Measurements from ENCODE around the gene TEP1. TPM values are rescaled to one million over a fixed set of nuclear protein-coding genes. Genes with fewer than 3 reads are reported as not detected.

TEP1 gene
- total RNA-seq, 6 experiments from 2014 or later = 11.6 to 16.1 (median 13.7) TPM

GRCh38 chr14:20380681-20381080, 32.6 kb downstream of the TEP1 start:
- Mint-ChIP-seq H3K4me1 (ENCODE audit: low read depth) (no peaks in the 10 kb centered on the region), H3K9me3 (no peaks in the 10 kb centered on the region), H3K36me3 (ENCODE audit: low read depth) (peaks cover 5% of the 10 kb centered on the region; the same call in 1 of the 2 replicates), H3K4me3 (no peak overlapping the region), H3K27me3 (ENCODE audit: insufficient read depth) (peaks cover 2% of the 10 kb centered on the region; the same call in 1 of the 2 replicates), H3K27ac (no peak overlapping the region)
- DNase-seq = no peak
- TF ChIP-seq CTCF (IDR thresholded peaks at IDR 0.05) = no peak

- TF ChIP-seq CTCF (IDR thresholded peaks at IDR 0.05) = no peak
- Mint-ChIP-seq H3K9me3 (no peaks in the 10 kb centered on the region), H3K36me3 (ENCODE audit: low read depth) (peaks cover 9% of the 10 kb centered on the region; the same call in 1 of the 2 replicates), H3K4me1 (ENCODE audit: low read depth) (no peaks in the 10 kb centered on the region), H3K27ac (no peak overlapping the region), H3K4me3 (no peak overlapping the region), H3K27me3 (ENCODE audit: insufficient read depth) (peaks cover 2% of the 10 kb centered on the region; the same call in 1 of the 2 replicates)
- no peak for DNase-seq
Observed at GRCh38 chr14:20379743-20380142, 33.6 kb downstream of the TEP1 start.

GRCh38 chr14:20377171-20377570, 36.1 kb downstream of the TEP1 start:
- Mint-ChIP-seq H3K4me1 (ENCODE audit: low read depth) (no peaks in the 10 kb centered on the region), H3K36me3 (ENCODE audit: low read depth) (peaks cover 9% of the 10 kb centered on the region; the same call in 1 of the 2 replicates), H3K9me3 (no peaks in the 10 kb centered on the region), H3K4me3 (no peak overlapping the region), H3K27ac (no peak overlapping the region), H3K27me3 (ENCODE audit: insufficient read depth) (peaks cover 2% of the 10 kb centered on the region; the same call in 1 of the 2 replicates)
- DNase-seq = no peak
- TF ChIP-seq CTCF (IDR thresholded peaks at IDR 0.05) = no peak

- H3K27me3 Mint-ChIP-seq (ENCODE audit: insufficient read depth) = no peaks in the 10 kb centered on the region
- no peak for TF ChIP-seq CTCF (IDR thresholded peaks at IDR 0.05)
- H3K4me1 Mint-ChIP-seq (ENCODE audit: low read depth) = no peaks in the 10 kb centered on the region
- H3K9me3 Mint-ChIP-seq = no peaks in the 10 kb centered on the region
- DNase-seq = no peak
- no peak overlapping the region for H3K4me3 Mint-ChIP-seq
- no peak overlapping the region; the same call in 1 of the 2 replicates for H3K27ac Mint-ChIP-seq
- peaks cover 9% of the 10 kb centered on the region; the same call in 1 of the 2 replicates for H3K36me3 Mint-ChIP-seq (ENCODE audit: low read depth)
Observed at GRCh38 chr14:20376071-20376588, 37.2 kb downstream of the TEP1 start.

GRCh38 chr14:20375471-20375870, 37.8 kb downstream of the TEP1 start:
- Mint-ChIP-seq H3K36me3 (ENCODE audit: low read depth) (peaks cover 13% of the 10 kb centered on the region; the same call in 1 of the 2 replicates), H3K27me3 (ENCODE audit: insufficient read depth) (no peaks in the 10 kb centered on the region), H3K9me3 (no peaks in the 10 kb centered on the region), H3K4me3 (no peak overlapping the region), H3K27ac (no peak overlapping the region), H3K4me1 (ENCODE audit: low read depth) (no peaks in the 10 kb centered on the region)
- no peak for DNase-seq
- no peak for TF ChIP-seq CTCF (IDR thresholded peaks at IDR 0.05)
